CD14-positive monocyte (primary cell): Measurements from ENCODE around the gene ANKS6. TPM values are rescaled to one million over a fixed set of nuclear protein-coding genes. Genes with fewer than 3 reads are reported as not detected.

ENCODE experiments used
- DNase-seq, 3 donors: peaks; one replicate each; pipeline ENCODE4 v3.0.0-alpha.2; 2011 to 2022
- H2AFZ ChIP-seq: 2 replicates; pipeline ENCODE4 v1.6.0; 2012; ENCODE audit warnings: mild to moderate bottlenecking, low read depth, low read length, inconsistent platforms; ENCODE audit not compliant: insufficient read depth, poor library complexity, severe bottlenecking
- H3K27ac ChIP-seq, 2 donors: 1 replicate in 1 of 2; 2 replicates in 1 of 2; pipeline ENCODE4 v1.5.1; 2012 to 2013; ENCODE audit warnings: low read length in 2 of 2, control low read depth in 1 of 2, inconsistent platforms in 1 of 2, low read depth in 1 of 2, mild to moderate bottlenecking in 1 of 2
- H3K27me3 ChIP-seq, 2 donors: one replicate each; pipeline versions ENCODE4 v1.6.0 to v1.6.1; 2011 to 2013; ENCODE audit warnings: low read length in 2 of 2; ENCODE audit not compliant: control insufficient read depth in 2 of 2, insufficient read depth in 2 of 2
- H3K36me3 ChIP-seq, 2 donors: replicated peaks in 1 of 2; 1 replicate in 1 of 2; 2 replicates in 1 of 2; pipeline versions ENCODE4 v1.5.1 to v1.6.1; 2012 to 2013; ENCODE audit warnings: low read length in 2 of 2, control low read depth in 1 of 2, inconsistent platforms in 1 of 2, mild to moderate bottlenecking in 1 of 2; ENCODE audit not compliant: insufficient read depth in 2 of 2, control insufficient read depth in 1 of 2
- H3K4me1 ChIP-seq, 2 donors: 1 replicate in 1 of 2; 2 replicates in 1 of 2; pipeline versions ENCODE4 v1.5.1 to v1.6.1; 2012 to 2013; ENCODE audit warnings: low read length in 2 of 2, control low read depth in 1 of 2, inconsistent platforms in 1 of 2, mild to moderate bottlenecking in 1 of 2, moderate library complexity in 1 of 2; ENCODE audit not compliant: insufficient read depth in 2 of 2, control insufficient read depth in 1 of 2
- H3K4me2 ChIP-seq: replicated peaks from 2 replicates; pipeline ENCODE3; 2012; ENCODE audit warnings: low read length, moderate library complexity, mild to moderate bottlenecking; ENCODE audit not compliant: poor library complexity, severe bottlenecking; ENCODE audit errors: extremely low read depth
- H3K4me3 ChIP-seq, 3 experiments: fragments of 200-600 bp in 1 of 3; sonication (generic) in 1 of 3; replicated peaks in 1 of 3; 1 replicate in 2 of 3; 2 replicates in 1 of 3; pipeline ENCODE4 v1.5.1; 2011 to 2013; ENCODE audit warnings: low read length in 3 of 3, mild to moderate bottlenecking in 3 of 3, control low read depth in 2 of 3, low read depth in 2 of 3, inconsistent platforms in 1 of 3, moderate library complexity in 1 of 3
- H3K79me2 ChIP-seq: 2 replicates; pipeline ENCODE4 v1.6.0; 2012; ENCODE audit warnings: mild to moderate bottlenecking, control low read depth, inconsistent platforms, low read length, moderate library complexity; ENCODE audit not compliant: insufficient read depth
- H3K9ac ChIP-seq: 2 replicates; pipeline ENCODE4 v1.6.0; 2017; ENCODE audit warnings: low read length, mild to moderate bottlenecking; ENCODE audit not compliant: insufficient read depth, poor library complexity, severe bottlenecking
- H3K9me3 ChIP-seq, 2 donors: replicated peaks in 1 of 2; 1 replicate in 1 of 2; 2 replicates in 1 of 2; pipeline versions ENCODE4 v1.5.1 to v1.6.1; 2012 to 2013; ENCODE audit warnings: low read length in 2 of 2, control low read depth in 1 of 2; ENCODE audit not compliant: control insufficient read depth in 1 of 2, insufficient read depth in 1 of 2
- H4K20me1 ChIP-seq: 2 replicates; pipeline ENCODE4 v1.6.0; 2012; ENCODE audit warnings: mild to moderate bottlenecking, low read length, control low read depth, moderate library complexity; ENCODE audit not compliant: insufficient read depth
- H3K27ac Mint-ChIP-seq, 7 donors: one replicate each; pipeline ENCODE4 v1.8.0; 2020; ENCODE audit warnings: mild to moderate bottlenecking in 7 of 7, mixed read lengths in 7 of 7, moderate library complexity in 6 of 7, inconsistent platforms in 2 of 7
- H3K27me3 Mint-ChIP-seq, 3 donors: one replicate each; pipeline ENCODE4 v1.8.0; 2021 to 2022; ENCODE audit warnings: low read depth in 3 of 3, mild to moderate bottlenecking in 3 of 3, mixed read lengths in 3 of 3, moderate library complexity in 3 of 3, inconsistent platforms in 1 of 3
- H3K36me3 Mint-ChIP-seq, 2 donors: one replicate each; pipeline ENCODE4 v1.8.0; 2020; ENCODE audit warnings: mixed read lengths in 2 of 2, inconsistent platforms in 1 of 2, mild to moderate bottlenecking in 1 of 2
- H3K4me1 Mint-ChIP-seq: one replicate; pipeline ENCODE4 v1.8.0; 2020; ENCODE audit warnings: mild to moderate bottlenecking, mixed read lengths
- H3K4me3 Mint-ChIP-seq, 2 donors: one replicate each; pipeline ENCODE4 v1.8.0; 2020; ENCODE audit warnings: mild to moderate bottlenecking in 2 of 2, mixed read lengths in 2 of 2, moderate library complexity in 1 of 2
- H3K9me3 Mint-ChIP-seq, 7 donors: one replicate each; pipeline ENCODE4 v1.8.0; 2020 to 2022; ENCODE audit warnings: mixed read lengths in 7 of 7, mild to moderate bottlenecking in 6 of 7, moderate library complexity in 6 of 7, inconsistent platforms in 2 of 7
- WGBS: methylation state at CpG from one replicate; pipeline ENCODE4 v1.1.5; 2013; ENCODE audit warnings: missing lambda C conversion rate; ENCODE audit not compliant: insufficient coverage; 5-methylcytosine and 5-hydroxymethylcytosine counted together
- intact Hi-C, 2 donors: fragments of 100-400 bp; cut with micrococcal nuclease; formaldehyde crosslinking; loops; one replicate each; pipeline versions ENCODE4 v1.15.0 to v1.15.1; 2023
- polyA plus RNA-seq, 3 donors: library from polyadenylated mRNA; depleted of rRNA in 1 of 3; unstranded in 2 of 3; stranded (reverse) in 1 of 3; fragments of 300-500 nt in 2 of 3; fragments of >200 nt in 1 of 3; fragmentation: Illumina TruSeq in 2 of 3; gene quantifications; 1 replicate in 2 of 3; 2 replicates in 1 of 3; pipeline ENCODE4 v1.2.3, GENCODE V29; 2012 to 2021
- TF ChIP-seq, protein P1 (sequence below): fragments of 200-600 bp; IDR thresholded peaks from one replicate; pipeline ENCODE4 v1.8.0; 2022; ENCODE audit warnings: antibody characterized with exemption, mild to moderate bottlenecking

The ANKS6 gene
- polyA plus RNA-seq, 3 donors = 0.20 to 1.5 (median 0.56) TPM

DNA sequence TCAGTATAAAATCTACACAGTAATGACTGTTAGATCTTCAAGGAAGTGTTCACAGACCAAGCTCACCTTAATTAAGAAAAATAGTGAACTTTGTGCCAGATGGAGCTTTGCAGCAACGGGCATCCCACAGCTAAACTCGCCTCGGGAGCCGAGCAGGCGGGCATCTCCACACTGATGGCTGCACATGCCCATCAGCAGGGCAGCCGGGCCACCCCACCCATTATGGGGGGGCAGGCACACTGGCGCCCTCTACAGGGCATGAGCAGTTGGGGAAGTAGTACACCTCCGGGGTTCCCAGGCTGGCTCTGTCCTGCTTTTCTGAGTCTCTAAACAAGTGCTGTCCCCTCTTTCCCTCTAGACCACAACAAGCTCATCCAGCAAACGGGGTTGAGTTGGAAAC, 21.6 kb downstream of the ANKS6 start:
- intact Hi-C loops = loop anchor here (5.0 kb wide), 1 partner anchor 457 kb away; no protein-coding TSS in a partner anchor
- peaks cover 0 to 4% of the 10 kb centered on the region in 2 donors for H3K36me3 Mint-ChIP-seq

DNA sequence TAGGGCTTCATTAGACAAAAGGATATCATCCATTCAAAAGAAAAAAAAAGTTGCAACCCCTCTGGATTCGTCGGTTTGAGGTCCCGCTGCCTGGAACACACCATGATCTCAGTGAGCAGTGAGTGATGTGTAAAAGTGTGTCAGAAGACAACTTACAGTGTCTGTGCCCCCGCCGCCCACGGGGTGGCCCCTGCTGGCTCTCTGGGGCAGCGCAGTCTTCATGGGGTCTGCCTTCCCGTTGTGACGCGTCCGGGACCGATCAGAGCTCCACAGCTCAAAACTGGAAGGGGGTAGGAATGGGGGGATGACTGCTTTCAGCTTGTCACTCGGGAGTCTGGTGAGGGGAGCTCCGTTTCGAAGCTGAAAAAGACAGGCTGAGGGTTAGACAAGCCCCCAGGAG, 22.6 kb downstream of the ANKS6 start:
- Histone ChIP-seq H3K27ac (no peak overlapping the region), H4K20me1 (no peaks in the 10 kb centered on the region), H3K79me2 (no peaks in the 10 kb centered on the region), H3K27me3 (no peaks in the 10 kb centered on the region), H3K4me1 (no peaks in the 10 kb centered on the region), H3K9ac (no peak overlapping the region), H3K36me3 (no peaks in the 10 kb centered on the region), H3K9me3 (no peaks in the 10 kb centered on the region), H3K4me3 (no peak overlapping the region), H2AFZ (no peak overlapping the region), H3K4me2 (no peak overlapping the region)
- Mint-ChIP-seq H3K9me3 (peaks cover 0 to 8% (median 4%) of the 10 kb centered on the region in 7 donors), H3K27ac (no peak overlapping the region), H3K4me1 (no peaks in the 10 kb centered on the region), H3K36me3 (peaks cover 0 to 4% of the 10 kb centered on the region in 2 donors), H3K4me3 (no peak overlapping the region), H3K27me3 (peaks cover 0 to 7% (median 0%) of the 10 kb centered on the region in 3 donors)
- intact Hi-C loops = no loop called here
- DNase-seq = no peak
- 100% methylated on average over 5 of the region's 15 CpGs for WGBS
- TF ChIP-seq, protein P1, sequence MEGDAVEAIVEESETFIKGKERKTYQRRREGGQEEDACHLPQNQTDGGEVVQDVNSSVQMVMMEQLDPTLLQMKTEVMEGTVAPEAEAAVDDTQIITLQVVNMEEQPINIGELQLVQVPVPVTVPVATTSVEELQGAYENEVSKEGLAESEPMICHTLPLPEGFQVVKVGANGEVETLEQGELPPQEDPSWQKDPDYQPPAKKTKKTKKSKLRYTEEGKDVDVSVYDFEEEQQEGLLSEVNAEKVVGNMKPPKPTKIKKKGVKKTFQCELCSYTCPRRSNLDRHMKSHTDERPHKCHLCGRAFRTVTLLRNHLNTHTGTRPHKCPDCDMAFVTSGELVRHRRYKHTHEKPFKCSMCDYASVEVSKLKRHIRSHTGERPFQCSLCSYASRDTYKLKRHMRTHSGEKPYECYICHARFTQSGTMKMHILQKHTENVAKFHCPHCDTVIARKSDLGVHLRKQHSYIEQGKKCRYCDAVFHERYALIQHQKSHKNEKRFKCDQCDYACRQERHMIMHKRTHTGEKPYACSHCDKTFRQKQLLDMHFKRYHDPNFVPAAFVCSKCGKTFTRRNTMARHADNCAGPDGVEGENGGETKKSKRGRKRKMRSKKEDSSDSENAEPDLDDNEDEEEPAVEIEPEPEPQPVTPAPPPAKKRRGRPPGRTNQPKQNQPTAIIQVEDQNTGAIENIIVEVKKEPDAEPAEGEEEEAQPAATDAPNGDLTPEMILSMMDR = no peak

More for the DNA sequence above, 21.6 kb downstream of the ANKS6 start:
- H3K4me1 Mint-ChIP-seq = no peaks in the 10 kb centered on the region
- H3K27ac ChIP-seq = no peak overlapping the region
- peaks cover 0 to 5% (median 4%) of the 10 kb centered on the region in 7 donors for H3K9me3 Mint-ChIP-seq
- TF ChIP-seq, protein P1 = peak; percentile 62
- no peaks in the 10 kb centered on the region for H3K36me3 ChIP-seq
- 95% methylated on average over 4 of the region's 9 CpGs for WGBS
- no peak overlapping the region for H3K9ac ChIP-seq
- no peak overlapping the region for H3K4me3 ChIP-seq
- no peaks in the 10 kb centered on the region for H3K9me3 ChIP-seq
- no peak overlapping the region for H3K4me2 ChIP-seq
- H3K4me3 Mint-ChIP-seq = no peak overlapping the region
- no peaks in the 10 kb centered on the region for H3K27me3 ChIP-seq
- peak in 2 of 3 donors; percentile 20 to 41 for DNase-seq
- H4K20me1 ChIP-seq = no peaks in the 10 kb centered on the region
- peaks cover 0 to 7% (median 0%) of the 10 kb centered on the region in 3 donors for H3K27me3 Mint-ChIP-seq
- no peak overlapping the region for H2AFZ ChIP-seq
- H3K27ac Mint-ChIP-seq = no peak overlapping the region
- no peaks in the 10 kb centered on the region for H3K4me1 ChIP-seq
- no peaks in the 10 kb centered on the region for H3K79me2 ChIP-seq
